Fibroblast of lung (primary cell): ENCODE data around the gene MBNL2.

Experiments
- EZH2 ChIP-seq: IDR thresholded peaks from 2 replicates; pipeline ENCODE4 v1.5.1; 2012; ENCODE audit warnings: low read length, control low read depth, mild to moderate bottlenecking; ENCODE audit errors: missing control alignments
- TF ChIP-seq, protein P1 (sequence below), 2 donors: IDR thresholded peaks in 1 of 2; conservative IDR thresholded peaks in 1 of 2; 1 replicate in 1 of 2; 2 replicates in 1 of 2; pipeline ENCODE4 v1.5.1; 2011 to 2012; ENCODE audit warnings: low read length in 2 of 2, control low read depth in 1 of 2, inconsistent platforms in 1 of 2, low read depth in 1 of 2, mild to moderate bottlenecking in 1 of 2

DNA sequence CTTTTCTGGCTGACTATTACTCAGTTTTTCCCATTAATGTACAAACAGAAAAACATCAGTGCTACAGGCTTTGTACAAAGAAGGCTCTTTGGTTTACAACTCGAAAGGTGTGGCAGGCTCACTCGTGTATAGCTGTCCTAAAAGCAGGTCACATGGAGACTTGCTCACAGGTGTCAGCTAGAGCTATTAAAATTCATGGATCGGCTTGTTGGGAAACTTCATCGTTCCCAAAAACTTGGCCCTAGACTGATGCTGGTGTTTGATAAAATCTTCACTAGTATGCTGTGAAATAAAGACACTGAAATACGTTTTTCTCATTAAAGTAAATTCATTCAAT lies 64.9 kb downstream of the MBNL2 start:
- TF ChIP-seq, protein P1, sequence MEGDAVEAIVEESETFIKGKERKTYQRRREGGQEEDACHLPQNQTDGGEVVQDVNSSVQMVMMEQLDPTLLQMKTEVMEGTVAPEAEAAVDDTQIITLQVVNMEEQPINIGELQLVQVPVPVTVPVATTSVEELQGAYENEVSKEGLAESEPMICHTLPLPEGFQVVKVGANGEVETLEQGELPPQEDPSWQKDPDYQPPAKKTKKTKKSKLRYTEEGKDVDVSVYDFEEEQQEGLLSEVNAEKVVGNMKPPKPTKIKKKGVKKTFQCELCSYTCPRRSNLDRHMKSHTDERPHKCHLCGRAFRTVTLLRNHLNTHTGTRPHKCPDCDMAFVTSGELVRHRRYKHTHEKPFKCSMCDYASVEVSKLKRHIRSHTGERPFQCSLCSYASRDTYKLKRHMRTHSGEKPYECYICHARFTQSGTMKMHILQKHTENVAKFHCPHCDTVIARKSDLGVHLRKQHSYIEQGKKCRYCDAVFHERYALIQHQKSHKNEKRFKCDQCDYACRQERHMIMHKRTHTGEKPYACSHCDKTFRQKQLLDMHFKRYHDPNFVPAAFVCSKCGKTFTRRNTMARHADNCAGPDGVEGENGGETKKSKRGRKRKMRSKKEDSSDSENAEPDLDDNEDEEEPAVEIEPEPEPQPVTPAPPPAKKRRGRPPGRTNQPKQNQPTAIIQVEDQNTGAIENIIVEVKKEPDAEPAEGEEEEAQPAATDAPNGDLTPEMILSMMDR (conservative IDR thresholded peaks at IDR 0.05 in 1 of 2, IDR thresholded peaks at IDR 0.05 in 1 of 2; ENCODE audit: low read depth in 1 of 2, low read length in 2 of 2) = no peak
- TF ChIP-seq EZH2 = no peak
